ENCODE results near the gene HAUS7.

Gene HAUS7

GRCh38 chrX:153475751-153476281 lies 5.4 kb upstream of the HAUS7 start:
- no peak for DNase-seq (ENCODE audit: low read depth)
- Histone ChIP-seq H3K4me3 (ENCODE audit: low read length) (no peak overlapping the region), H3K27me3 (replicated peaks; ENCODE audit: control insufficient read depth, insufficient read depth, low read length) (no peaks in the 10 kb centered on the region), H3K36me3 (ENCODE audit: control insufficient read depth, insufficient read depth, low read length, severe bottlenecking) (no peaks in the 10 kb centered on the region), H3K9me3 (ENCODE audit: control insufficient read depth, low read length) (no peaks in the 10 kb centered on the region), H3K9ac (ENCODE audit: low read length) (no peak overlapping the region), H3K4me1 (ENCODE audit: control insufficient read depth, insufficient read depth, low read length) (peaks cover 13% of the 10 kb centered on the region)

- Histone ChIP-seq H3K9me3 (ENCODE audit: control insufficient read depth, low read length) (no peaks in the 10 kb centered on the region), H3K9ac (ENCODE audit: low read length) (no peak overlapping the region), H3K4me3 (ENCODE audit: low read length) (no peak overlapping the region), H3K4me1 (ENCODE audit: control insufficient read depth, insufficient read depth, low read length) (peaks cover 13% of the 10 kb centered on the region), H3K27me3 (replicated peaks; ENCODE audit: control insufficient read depth, insufficient read depth, low read length) (no peaks in the 10 kb centered on the region), H3K36me3 (ENCODE audit: control insufficient read depth, insufficient read depth, low read length, severe bottlenecking) (no peaks in the 10 kb centered on the region)
- no peak for DNase-seq (ENCODE audit: low read depth)
Observed at GRCh38 chrX:153475271-153475670, 4.9 kb upstream of the HAUS7 start.

GRCh38 chrX:153474718-153475117 lies 4.3 kb upstream of the HAUS7 start:
- no peak overlapping the region for H3K9ac ChIP-seq (ENCODE audit: low read length)
- H3K4me3 ChIP-seq (ENCODE audit: low read length), result no peak overlapping the region
- H3K36me3 ChIP-seq (ENCODE audit: control insufficient read depth, insufficient read depth, low read length, severe bottlenecking), result no peaks in the 10 kb centered on the region
- H3K9me3 ChIP-seq (ENCODE audit: control insufficient read depth, low read length), result no peaks in the 10 kb centered on the region
- no peaks in the 10 kb centered on the region for H3K27me3 ChIP-seq (replicated peaks; ENCODE audit: control insufficient read depth, insufficient read depth, low read length)
- DNase-seq (ENCODE audit: low read depth), result peak; percentile 75
- H3K4me1 ChIP-seq (ENCODE audit: control insufficient read depth, insufficient read depth, low read length), result peaks cover 14% of the 10 kb centered on the region

- H3K36me3 ChIP-seq (ENCODE audit: control insufficient read depth, insufficient read depth, low read length, severe bottlenecking), result no peaks in the 10 kb centered on the region
- peaks cover 16% of the 10 kb centered on the region for H3K4me1 ChIP-seq (ENCODE audit: control insufficient read depth, insufficient read depth, low read length)
- no peak overlapping the region for H3K4me3 ChIP-seq (ENCODE audit: low read length)
- no peak overlapping the region for H3K9ac ChIP-seq (ENCODE audit: low read length)
- DNase-seq (ENCODE audit: low read depth), result no peak
- no peaks in the 10 kb centered on the region for H3K9me3 ChIP-seq (ENCODE audit: control insufficient read depth, low read length)
- H3K27me3 ChIP-seq (replicated peaks; ENCODE audit: control insufficient read depth, insufficient read depth, low read length), result no peaks in the 10 kb centered on the region
Observed at GRCh38 chrX:153474266-153474665, 3.9 kb upstream of the HAUS7 start.

GRCh38 chrX:153473126-153473525 lies 2.8 kb upstream of the HAUS7 start:
- no peaks in the 10 kb centered on the region for H3K9me3 ChIP-seq (ENCODE audit: control insufficient read depth, low read length)

GRCh38 chrX:153471663-153472280 lies 1.4 kb upstream of the HAUS7 start:
- peaks cover 7% of the 10 kb centered on the region for H3K4me1 ChIP-seq (ENCODE audit: control insufficient read depth, insufficient read depth, low read length)
- DNase-seq (ENCODE audit: low read depth), result peak; percentile 17
- no peak overlapping the region for H3K4me3 ChIP-seq (ENCODE audit: low read length)
- no peaks in the 10 kb centered on the region for H3K36me3 ChIP-seq (ENCODE audit: control insufficient read depth, insufficient read depth, low read length, severe bottlenecking)
- H3K27me3 ChIP-seq (replicated peaks; ENCODE audit: control insufficient read depth, insufficient read depth, low read length), result peaks cover 4% of the 10 kb centered on the region
- H3K9me3 ChIP-seq (ENCODE audit: control insufficient read depth, low read length), result no peaks in the 10 kb centered on the region
- H3K9ac ChIP-seq (ENCODE audit: low read length), result no peak overlapping the region

More at GRCh38 chrX:153473126-153473525, 2.8 kb upstream of the HAUS7 start:
- no peak overlapping the region for H3K9ac ChIP-seq (ENCODE audit: low read length)
- DNase-seq (ENCODE audit: low read depth), result no peak
- H3K4me3 ChIP-seq (ENCODE audit: low read length), result no peak overlapping the region
- H3K4me1 ChIP-seq (ENCODE audit: control insufficient read depth, insufficient read depth, low read length), result peaks cover 16% of the 10 kb centered on the region
- no peaks in the 10 kb centered on the region for H3K36me3 ChIP-seq (ENCODE audit: control insufficient read depth, insufficient read depth, low read length, severe bottlenecking)
- H3K27me3 ChIP-seq (replicated peaks; ENCODE audit: control insufficient read depth, insufficient read depth, low read length), result no peaks in the 10 kb centered on the region

- no peaks in the 10 kb centered on the region for H3K36me3 ChIP-seq (ENCODE audit: control insufficient read depth, insufficient read depth, low read length, severe bottlenecking)
- peaks cover 3% of the 10 kb centered on the region for H3K4me1 ChIP-seq (ENCODE audit: control insufficient read depth, insufficient read depth, low read length)
- peak; percentile 46 for DNase-seq (ENCODE audit: low read depth)
- H3K9me3 ChIP-seq (ENCODE audit: control insufficient read depth, low read length), result no peaks in the 10 kb centered on the region
- H3K9ac ChIP-seq (ENCODE audit: low read length), result peak overlapping the region; percentile 78
- peaks cover 4% of the 10 kb centered on the region for H3K27me3 ChIP-seq (replicated peaks; ENCODE audit: control insufficient read depth, insufficient read depth, low read length)
- peak overlapping the region; percentile 85 for H3K4me3 ChIP-seq (ENCODE audit: low read length)
Observed at GRCh38 chrX:153469811-153470410, 465 bp downstream of the HAUS7 start.

- no peak for DNase-seq (ENCODE audit: low read depth)
Observed at GRCh38 chrX:153468008-153468580, 2.3 kb downstream of the HAUS7 start.

GRCh38 chrX:153465691-153466380 lies 4.5 kb downstream of the HAUS7 start:
- Histone ChIP-seq H3K9me3 (ENCODE audit: control insufficient read depth, low read length) (no peaks in the 10 kb centered on the region), H3K27me3 (replicated peaks; ENCODE audit: control insufficient read depth, insufficient read depth, low read length) (peaks cover 4% of the 10 kb centered on the region), H3K4me1 (ENCODE audit: control insufficient read depth, insufficient read depth, low read length) (peaks cover 3% of the 10 kb centered on the region), H3K4me3 (ENCODE audit: low read length) (no peak overlapping the region), H3K9ac (ENCODE audit: low read length) (no peak overlapping the region), H3K36me3 (ENCODE audit: control insufficient read depth, insufficient read depth, low read length, severe bottlenecking) (no peaks in the 10 kb centered on the region)
- no peak for DNase-seq (ENCODE audit: low read depth)

More at GRCh38 chrX:153468008-153468580, 2.3 kb downstream of the HAUS7 start:
- Histone ChIP-seq H3K9me3 (ENCODE audit: control insufficient read depth, low read length) (no peaks in the 10 kb centered on the region), H3K27me3 (replicated peaks; ENCODE audit: control insufficient read depth, insufficient read depth, low read length) (peaks cover 4% of the 10 kb centered on the region), H3K36me3 (ENCODE audit: control insufficient read depth, insufficient read depth, low read length, severe bottlenecking) (no peaks in the 10 kb centered on the region), H3K9ac (ENCODE audit: low read length) (no peak overlapping the region), H3K4me3 (ENCODE audit: low read length) (no peak overlapping the region), H3K4me1 (ENCODE audit: control insufficient read depth, insufficient read depth, low read length) (peaks cover 3% of the 10 kb centered on the region)

- Histone ChIP-seq H3K9me3 (ENCODE audit: control insufficient read depth, low read length) (no peaks in the 10 kb centered on the region), H3K27me3 (replicated peaks; ENCODE audit: control insufficient read depth, insufficient read depth, low read length) (peaks cover 4% of the 10 kb centered on the region), H3K36me3 (ENCODE audit: control insufficient read depth, insufficient read depth, low read length, severe bottlenecking) (no peaks in the 10 kb centered on the region), H3K9ac (ENCODE audit: low read length) (no peak overlapping the region), H3K4me3 (ENCODE audit: low read length) (no peak overlapping the region), H3K4me1 (ENCODE audit: control insufficient read depth, insufficient read depth, low read length) (no peaks in the 10 kb centered on the region)
- DNase-seq (ENCODE audit: low read depth), result no peak
Observed at GRCh38 chrX:153464116-153464515, 6.3 kb downstream of the HAUS7 start.

GRCh38 chrX:153463556-153463955 lies 6.8 kb downstream of the HAUS7 start:
- Histone ChIP-seq H3K4me1 (ENCODE audit: control insufficient read depth, insufficient read depth, low read length) (no peaks in the 10 kb centered on the region), H3K9me3 (ENCODE audit: control insufficient read depth, low read length) (no peaks in the 10 kb centered on the region), H3K4me3 (ENCODE audit: low read length) (no peak overlapping the region), H3K27me3 (replicated peaks; ENCODE audit: control insufficient read depth, insufficient read depth, low read length) (peaks cover 4% of the 10 kb centered on the region), H3K9ac (ENCODE audit: low read length) (no peak overlapping the region), H3K36me3 (ENCODE audit: control insufficient read depth, insufficient read depth, low read length, severe bottlenecking) (no peaks in the 10 kb centered on the region)
- DNase-seq (ENCODE audit: low read depth), result no peak

Measured in adipocyte (in vitro differentiated cells).